Activated CD8-positive, alpha-beta T cell treated with anti-CD3 and anti-CD28 coated beads for 36 hours (primary cell): ENCODE results near the gene C16orf90. TPM values are rescaled to one million over a fixed set of nuclear protein-coding genes. Genes with fewer than 3 reads are reported as not detected.

Source experiments
- ATAC-seq: fragments of 200-7000 bp; cut with Tn5 transposase; one replicate; pipeline ENCODE4 v1.10.0; 2021; ENCODE audit warnings: mild to moderate bottlenecking, moderate library complexity
- CTCF ChIA-PET: fragments of 350-600 bp; sonication (Branson Sonifier 250); formaldehyde crosslinking; loops from one replicate; lab custom pipeline; 2021; ENCODE audit warnings: antibody characterized with exemption; lab: Charles Lee
- POLR2A ChIA-PET: fragments of 350-600 bp; sonication (Branson Sonifier 250); formaldehyde crosslinking; loops from one replicate; lab custom pipeline; 2021; ENCODE audit warnings: antibody characterized with exemption; lab: Charles Lee
- DNase-seq: peaks from one replicate; pipeline ENCODE4 v3.0.0-alpha.2; 2020
- H3K27ac Mint-ChIP-seq: one replicate; pipeline ENCODE4 v1.8.0; 2021; ENCODE audit warnings: mild to moderate bottlenecking, mixed read lengths
- H3K27me3 Mint-ChIP-seq: one replicate; pipeline ENCODE4 v1.8.0; 2021; ENCODE audit warnings: mixed read lengths
- H3K36me3 Mint-ChIP-seq: one replicate; pipeline ENCODE4 v1.8.0; 2021; ENCODE audit warnings: low read depth, mixed read lengths
- H3K4me1 Mint-ChIP-seq: one replicate; pipeline ENCODE4 v1.8.0; 2021; ENCODE audit warnings: low read depth, mixed read lengths
- H3K4me3 Mint-ChIP-seq: one replicate; pipeline ENCODE4 v1.8.0; 2021; ENCODE audit warnings: mild to moderate bottlenecking, moderate library complexity, mixed read lengths
- H3K9me3 Mint-ChIP-seq: one replicate; pipeline ENCODE4 v1.8.0; 2021; ENCODE audit warnings: mixed read lengths
- intact Hi-C: fragments of 100-400 bp; cut with micrococcal nuclease; formaldehyde crosslinking; loops from one replicate; pipeline ENCODE4 v1.10.0; 2022
- total RNA-seq, 2 experiments: library from RNA; stranded (reverse); gene quantifications; one replicate each; pipeline ENCODE4 v1.2.3, GENCODE V29; 2021
- TF ChIP-seq, protein P1 (sequence below): fragments of 200-600 bp; IDR thresholded peaks from one replicate; pipeline ENCODE4 v1.8.0; 2022; ENCODE audit warnings: antibody characterized with exemption, mild to moderate bottlenecking

Gene C16orf90
- total RNA-seq, 2 experiments from 2014 or later = not detected

DNA sequence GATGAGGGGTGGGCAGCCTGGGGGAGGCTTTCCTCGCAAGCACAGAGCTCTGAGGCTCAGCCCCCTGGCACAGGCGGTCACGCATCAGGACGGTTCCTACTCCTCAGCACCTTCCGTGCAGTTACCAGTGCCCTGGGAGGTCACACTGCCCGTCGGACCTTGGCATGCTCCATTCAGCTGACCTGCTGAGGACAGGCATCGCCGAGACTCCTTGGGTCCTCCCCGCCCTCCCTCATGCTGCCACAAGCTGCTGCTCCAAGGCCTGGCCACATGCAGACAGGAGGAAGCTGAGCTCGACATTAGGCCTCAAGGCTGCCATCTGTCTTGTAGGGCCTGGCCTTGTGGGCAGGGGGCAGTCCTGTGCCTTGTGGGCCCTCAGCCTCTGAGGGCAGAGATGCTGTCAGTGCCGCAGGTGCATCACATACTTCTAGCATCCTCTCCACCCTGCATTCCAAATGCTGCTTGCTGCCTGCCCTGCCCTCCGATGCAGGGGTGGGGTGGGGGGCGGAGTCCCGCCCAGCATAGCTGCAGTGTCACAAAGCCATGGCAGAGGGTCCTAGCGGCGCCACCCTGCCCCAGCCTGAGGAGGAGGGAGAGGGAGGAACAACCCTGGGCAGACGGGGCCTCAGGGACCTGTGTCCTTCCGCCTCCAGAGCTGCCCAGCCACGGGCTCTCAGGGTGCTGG, 9.3 kb downstream of the C16orf90 start:
- Mint-ChIP-seq H3K4me3 (no peak overlapping the region), H3K4me1 (peaks cover under 1% of the 10 kb centered on the region), H3K36me3 (peaks cover 17% of the 10 kb centered on the region), H3K27me3 (no peaks in the 10 kb centered on the region), H3K27ac (no peak overlapping the region), H3K9me3 (no peaks in the 10 kb centered on the region)
- CTCF ChIA-PET = no interaction called here
- POLR2A ChIA-PET = no interaction called here
- ATAC-seq (no peak), DNase-seq (no peak)
- TF ChIP-seq, protein P1, sequence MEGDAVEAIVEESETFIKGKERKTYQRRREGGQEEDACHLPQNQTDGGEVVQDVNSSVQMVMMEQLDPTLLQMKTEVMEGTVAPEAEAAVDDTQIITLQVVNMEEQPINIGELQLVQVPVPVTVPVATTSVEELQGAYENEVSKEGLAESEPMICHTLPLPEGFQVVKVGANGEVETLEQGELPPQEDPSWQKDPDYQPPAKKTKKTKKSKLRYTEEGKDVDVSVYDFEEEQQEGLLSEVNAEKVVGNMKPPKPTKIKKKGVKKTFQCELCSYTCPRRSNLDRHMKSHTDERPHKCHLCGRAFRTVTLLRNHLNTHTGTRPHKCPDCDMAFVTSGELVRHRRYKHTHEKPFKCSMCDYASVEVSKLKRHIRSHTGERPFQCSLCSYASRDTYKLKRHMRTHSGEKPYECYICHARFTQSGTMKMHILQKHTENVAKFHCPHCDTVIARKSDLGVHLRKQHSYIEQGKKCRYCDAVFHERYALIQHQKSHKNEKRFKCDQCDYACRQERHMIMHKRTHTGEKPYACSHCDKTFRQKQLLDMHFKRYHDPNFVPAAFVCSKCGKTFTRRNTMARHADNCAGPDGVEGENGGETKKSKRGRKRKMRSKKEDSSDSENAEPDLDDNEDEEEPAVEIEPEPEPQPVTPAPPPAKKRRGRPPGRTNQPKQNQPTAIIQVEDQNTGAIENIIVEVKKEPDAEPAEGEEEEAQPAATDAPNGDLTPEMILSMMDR = no peak
- intact Hi-C loops = no loop called here

DNA sequence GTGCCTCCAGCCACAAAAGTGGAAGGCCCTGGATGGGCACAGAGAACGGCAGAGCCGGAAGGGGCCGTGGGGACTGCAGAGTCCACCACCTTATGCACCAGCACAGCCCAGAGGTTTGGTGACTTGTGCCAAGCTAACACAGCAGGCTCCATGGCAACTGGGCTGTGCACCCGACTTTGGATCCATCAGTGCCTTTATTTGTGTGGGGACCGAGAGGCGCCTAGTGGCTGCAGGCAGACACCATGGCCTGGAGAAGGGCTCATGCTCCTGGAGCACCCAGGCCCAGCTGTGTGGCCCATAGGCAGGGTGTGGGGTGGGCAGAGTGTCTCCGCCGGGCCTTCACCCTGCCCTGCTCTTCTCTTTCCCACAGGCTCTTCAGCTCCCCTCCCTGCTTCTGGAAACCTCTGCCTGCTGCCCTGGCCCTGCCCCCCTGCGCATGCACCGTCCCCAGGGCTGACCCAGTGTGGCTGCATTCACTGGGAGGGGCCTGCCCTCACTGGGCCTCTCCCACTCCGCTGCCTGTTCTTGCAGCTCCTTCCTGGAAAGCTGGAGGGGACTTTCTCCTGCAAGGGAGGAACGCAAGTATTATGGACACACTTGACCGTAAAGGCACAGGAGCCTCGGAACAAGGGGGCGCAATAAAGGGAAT, 10.1 kb downstream of the C16orf90 start:
- CTCF ChIA-PET = no interaction called here
- H3K9me3 Mint-ChIP-seq = no peaks in the 10 kb centered on the region
- POLR2A ChIA-PET = interaction anchor here (0.9 kb wide), 1 partner anchor 15 kb away, joined by 3 read pairs; no protein-coding TSS in a partner anchor
- ATAC-seq (no peak), DNase-seq (no peak)
- no peaks in the 10 kb centered on the region for H3K27me3 Mint-ChIP-seq
- peaks cover 17% of the 10 kb centered on the region for H3K36me3 Mint-ChIP-seq
- TF ChIP-seq, protein P1 = no peak
- H3K27ac Mint-ChIP-seq = no peak overlapping the region
- peaks cover 2% of the 10 kb centered on the region for H3K4me1 Mint-ChIP-seq
- intact Hi-C loops = no loop called here
- H3K4me3 Mint-ChIP-seq = no peak overlapping the region

DNA sequence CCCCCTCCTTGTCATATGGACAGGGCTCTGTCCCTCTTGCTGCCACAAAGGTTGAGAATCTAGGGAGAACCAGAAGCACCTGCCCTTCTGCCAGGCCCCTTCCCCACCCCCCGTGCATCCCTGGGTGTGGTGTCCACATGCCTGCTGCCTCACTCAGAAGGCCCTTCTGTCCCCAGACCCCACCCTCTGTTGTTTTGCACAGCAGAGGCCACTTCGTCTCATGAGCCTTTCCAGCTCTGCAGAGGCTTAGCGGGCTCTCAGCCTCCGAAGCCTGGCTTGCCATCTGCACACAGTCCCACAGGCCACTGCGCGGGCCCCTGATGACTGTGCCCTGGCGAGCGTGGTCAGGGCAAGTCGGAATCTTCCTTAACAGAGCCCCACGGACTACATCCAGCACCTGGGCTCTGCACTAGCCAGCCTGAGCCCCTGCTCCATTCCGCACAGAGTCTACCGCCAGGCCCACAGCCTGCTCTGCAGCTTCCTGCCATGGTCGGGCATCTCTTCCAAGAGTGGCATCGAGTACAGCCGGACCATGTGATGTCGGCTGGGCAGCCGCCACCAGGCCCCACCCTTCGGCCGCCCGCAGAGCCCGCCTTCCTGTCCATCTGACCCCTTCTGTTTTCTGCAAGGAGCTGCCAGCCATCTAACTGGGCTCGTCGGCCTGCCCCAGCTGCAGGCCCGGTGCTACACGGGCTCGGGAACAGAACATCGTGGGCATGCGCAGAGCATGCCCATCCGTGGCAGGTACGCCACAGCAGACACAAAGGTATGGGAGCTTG, 10.8 kb downstream of the C16orf90 start:
- no peak overlapping the region for H3K27ac Mint-ChIP-seq
- H3K27me3 Mint-ChIP-seq = no peaks in the 10 kb centered on the region
- CTCF ChIA-PET = no interaction called here
- POLR2A ChIA-PET = interaction anchor here (0.9 kb wide), 1 partner anchor 15 kb away, joined by 3 read pairs; no protein-coding TSS in a partner anchor
- ATAC-seq (no peak), DNase-seq (no peak)
- H3K9me3 Mint-ChIP-seq = no peaks in the 10 kb centered on the region
- intact Hi-C loops = no loop called here
- peaks cover 23% of the 10 kb centered on the region for H3K36me3 Mint-ChIP-seq
- peaks cover 8% of the 10 kb centered on the region for H3K4me1 Mint-ChIP-seq
- H3K4me3 Mint-ChIP-seq = no peak overlapping the region
- TF ChIP-seq, protein P1 = no peak

DNA sequence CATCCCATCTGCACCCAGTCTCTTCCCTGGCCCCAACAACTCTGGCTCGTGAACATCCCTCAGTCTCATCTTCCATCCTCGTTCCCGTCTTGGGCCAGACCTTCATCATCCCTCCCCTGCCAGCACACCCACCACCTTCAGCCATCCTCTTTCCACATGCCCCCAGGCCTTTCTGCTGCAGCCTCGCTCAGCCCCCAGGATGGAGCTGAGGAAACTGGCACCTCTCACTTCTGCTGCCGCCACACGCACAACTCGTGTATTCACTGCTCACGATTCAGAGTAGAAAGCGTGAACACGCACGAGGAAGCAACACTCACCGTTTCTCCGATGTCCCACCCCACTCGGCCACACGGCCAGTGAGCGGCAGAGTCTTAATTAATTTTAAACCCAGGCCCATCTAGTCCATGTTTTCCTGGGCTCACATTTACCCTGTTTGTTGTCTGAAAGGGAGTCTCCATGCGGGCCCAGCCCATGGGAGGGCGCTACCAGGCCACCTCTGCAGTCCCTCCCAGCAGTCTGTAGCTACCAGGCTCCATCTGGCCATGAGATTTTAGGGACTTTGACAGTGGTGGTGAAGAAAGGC, 12.5 kb downstream of the C16orf90 start:
- Mint-ChIP-seq H3K27me3 (no peaks in the 10 kb centered on the region), H3K4me3 (no peak overlapping the region), H3K9me3 (no peaks in the 10 kb centered on the region), H3K36me3 (peaks cover 31% of the 10 kb centered on the region), H3K27ac (peak overlapping the region; percentile 16), H3K4me1 (peaks cover 13% of the 10 kb centered on the region)
- ATAC-seq (no peak), DNase-seq (no peak)
- ChIA-PET CTCF (no interaction called here), POLR2A (no interaction called here)
- intact Hi-C loops = no loop called here
- TF ChIP-seq, protein P1 = no peak
